Activated CD4-positive, alpha-beta T cell treated with anti-CD3 and anti-CD28 coated beads, Interleukin-2, amount 50 U/mL, for 16 hours (primary cell): ENCODE measurements around the gene GGCT.
"Not testable (repeated sequence)": the region's sequence is repeated elsewhere in the genome, so short reads cannot be mapped to it uniquely, and the experiment has no call there.

Experiments
- DNase-seq: peaks from one replicate; pipeline ENCODE4 v3.0.0-alpha.2; 2020

GGCT gene

GRCh38 chr7:30504301-30505173 lies at the start of gene GGCT:
TSS of gene GGCT (minus strand) at chr7:30504829. CDS start at chr7:30504709, 120 bp downstream.
- DNase-seq = peak; percentile 99

- DNase-seq = no peak
Measured at GRCh38 chr7:30553546-30553945, 48.9 kb upstream of the GGCT start.

- no peak for DNase-seq
Measured at GRCh38 chr7:30553141-30553540, 48.5 kb upstream of the GGCT start.

GRCh38 chr7:30552330-30552729 lies 47.7 kb upstream of the GGCT start:
- no peak for DNase-seq

- DNase-seq = no peak
Measured at GRCh38 chr7:30549931-30550493, 45.4 kb upstream of the GGCT start.

GRCh38 chr7:30548845-30549244 lies 44.2 kb upstream of the GGCT start:
- peak; percentile 42 for DNase-seq

- DNase-seq = no peak
Measured at GRCh38 chr7:30546596-30546995, 42.0 kb upstream of the GGCT start.

- DNase-seq = no peak
Measured at GRCh38 chr7:30545791-30546555, 41.3 kb upstream of the GGCT start.

GRCh38 chr7:30543813-30544525 lies 39.3 kb upstream of the GGCT start:
- DNase-seq = no peak

GRCh38 chr7:30543115-30543514 lies 38.5 kb upstream of the GGCT start:
- DNase-seq = not testable (repeated sequence)

GRCh38 chr7:30533886-30534285 lies 29.3 kb upstream of the GGCT start:
- DNase-seq = no peak

- DNase-seq = no peak
Measured at GRCh38 chr7:30531286-30531685, 26.7 kb upstream of the GGCT start.

- DNase-seq = no peak
Measured at GRCh38 chr7:30530373-30530772, 25.7 kb upstream of the GGCT start.

- DNase-seq = no peak
Measured at GRCh38 chr7:30528779-30529178, 24.1 kb upstream of the GGCT start.

- not testable (repeated sequence) for DNase-seq
Measured at GRCh38 chr7:30527297-30527696, 22.7 kb upstream of the GGCT start.

GRCh38 chr7:30526163-30526562 lies 21.5 kb upstream of the GGCT start:
- DNase-seq = no peak

- no peak for DNase-seq
Measured at GRCh38 chr7:30525429-30525828, 20.8 kb upstream of the GGCT start.

- no peak for DNase-seq
Measured at GRCh38 chr7:30524545-30524944, 19.9 kb upstream of the GGCT start.

GRCh38 chr7:30523466-30523865 lies 18.8 kb upstream of the GGCT start:
- DNase-seq = no peak

- no peak for DNase-seq
Measured at GRCh38 chr7:30522159-30522558, 17.5 kb upstream of the GGCT start.

GRCh38 chr7:30521532-30521931 lies 16.9 kb upstream of the GGCT start:
- no peak for DNase-seq

- no peak for DNase-seq
Measured at GRCh38 chr7:30519122-30519521, 14.5 kb upstream of the GGCT start.

- no peak for DNase-seq
Measured at GRCh38 chr7:30515761-30516160, 11.1 kb upstream of the GGCT start.
